Panc1 (cell line): ENCODE measurements around the gene LCORL. TPM values are rescaled to one million over a fixed set of nuclear protein-coding genes. Genes with fewer than 3 reads are reported as not detected.

ENCODE experiments used
- ATAC-seq: fragments of 200-7000 bp; cut with Tn5 transposase; 2 replicates; pipeline ENCODE4 v1.9.1; 2020; ENCODE audit warnings: mild to moderate bottlenecking, moderate library complexity
- BruUV-seq: library from RNA; stranded (reverse); fragments of 400-500 nt; replicated peaks from 2 replicates; lab custom pipeline; 2021; lab: Mats Ljungman, UMichigan
- CTCF ChIA-PET: fragments of 300-600 bp; sonication (Branson Sonifier 250); formaldehyde crosslinking; loops from one replicate; lab custom pipeline; 2022; ENCODE audit warnings: antibody characterized with exemption; lab: Charles Lee
- POLR2A ChIA-PET: fragments of 300-600 bp; sonication (Branson Sonifier 250); formaldehyde crosslinking; loops from one replicate; lab custom pipeline; 2022; ENCODE audit warnings: antibody characterized with exemption; lab: Charles Lee
- DNase-seq: peaks from one replicate; pipeline ENCODE4 v3.0.0-alpha.2; 2010; ENCODE audit warnings: low read depth, low spot score
- H3K27ac ChIP-seq: 2 replicates; pipeline ENCODE4 v1.5.1; 2011; ENCODE audit warnings: mild to moderate bottlenecking, low read length, inconsistent platforms
- H3K27me3 ChIP-seq: fragments of 200-500 bp; sonication (Bioruptor generic); 2 replicates; pipeline ENCODE4 v1.6.0; 2014; ENCODE audit warnings: low read length, inconsistent platforms; ENCODE audit not compliant: control insufficient read depth, insufficient read depth
- H3K36me3 ChIP-seq: fragments of 200-500 bp; sonication (Bioruptor generic); 2 replicates; pipeline ENCODE4 v1.5.1; 2014; ENCODE audit warnings: inconsistent platforms, mild to moderate bottlenecking, low read length, moderate library complexity; ENCODE audit not compliant: control insufficient read depth, insufficient read depth
- H3K4me1 ChIP-seq: 2 replicates; pipeline ENCODE4 v1.5.1; 2011; ENCODE audit warnings: inconsistent platforms, mild to moderate bottlenecking, low read length, moderate library complexity; ENCODE audit not compliant: control insufficient read depth, insufficient read depth
- H3K4me3 ChIP-seq, 2 experiments: 2 replicates each; pipeline ENCODE4 v1.5.1; 2011 to 2012; ENCODE audit warnings: low read depth in 2 of 2, low read length in 2 of 2, mild to moderate bottlenecking in 2 of 2, inconsistent platforms in 1 of 2, moderate library complexity in 1 of 2
- H3K9me3 ChIP-seq: fragments of 200-500 bp; sonication (Bioruptor generic); 2 replicates; pipeline ENCODE4 v1.5.1; 2014; ENCODE audit warnings: low read depth, mild to moderate bottlenecking, inconsistent platforms, low read length, moderate library complexity; ENCODE audit not compliant: control insufficient read depth, insufficient read depth
- POLR2AphosphoS5 ChIP-seq: IDR thresholded peaks from 2 replicates; pipeline ENCODE4 v1.6.1; 2012; ENCODE audit warnings: mild to moderate bottlenecking, low read depth, low read length, moderate library complexity
- REST ChIP-seq, 2 experiments: IDR thresholded peaks; 2 replicates each; pipeline ENCODE4 v1.6.1; 2011 to 2012; ENCODE audit warnings: low read depth in 2 of 2, control low read depth in 1 of 2, low read length in 1 of 2, mild to moderate bottlenecking in 1 of 2, moderate library complexity in 1 of 2; ENCODE audit not compliant: insufficient read depth in 1 of 2
- SIN3A ChIP-seq: IDR thresholded peaks from 2 replicates; pipeline ENCODE4 v1.6.1; 2012; ENCODE audit warnings: low read depth, mild to moderate bottlenecking, low read length, moderate library complexity, borderline replicate concordance; ENCODE audit not compliant: insufficient read depth
- in situ Hi-C: cut with HindIII; loops from 2 replicates; pipeline ENCODE4 v1.10.0; 2016; ENCODE audit warnings: low sequenced_read_pairs, low pct_unique_long_range_greater_than_20kb
- intact Hi-C: fragments of 100-400 bp; cut with micrococcal nuclease; formaldehyde crosslinking; loops from one replicate; pipeline ENCODE4 v1.10.0; 2022; ENCODE audit not compliant: unreplicated experiment
- total RNA-seq: library from RNA; stranded (reverse); gene quantifications from one replicate; pipeline ENCODE4 v1.2.1, GENCODE V29; 2021; ENCODE audit not compliant: unreplicated experiment

LCORL gene
- total RNA-seq, 1 experiment from 2014 or later, result 17.5 TPM

GRCh38 chr4:17794730-17795129 lies 226.8 kb downstream of the LCORL start:
- CTCF ChIA-PET, result no interaction called here

More at GRCh38 chr4:17794730-17795129, 226.8 kb downstream of the LCORL start:
- H3K27ac ChIP-seq, result no peak overlapping the region
- POLR2A ChIA-PET, result no interaction called here
- H3K4me1 ChIP-seq, result no peaks in the 10 kb centered on the region
- no peaks in the 10 kb centered on the region for H3K9me3 ChIP-seq
- TF ChIP-seq REST (IDR thresholded peaks at IDR 0.05; ENCODE audit: insufficient read depth in 1 of 2, low read depth in 2 of 2, low read length in 1 of 2) (no peak), POLR2AphosphoS5 (no peak), SIN3A (no peak)
- BruUV-seq, result no TSS peak
- ATAC-seq (no peak), DNase-seq (no peak)
- in situ Hi-C loops, result no loop called here
- intact Hi-C loops, result no loop called here
- no peaks in the 10 kb centered on the region for H3K36me3 ChIP-seq
- no peaks in the 10 kb centered on the region for H3K27me3 ChIP-seq
- no peak overlapping the region for H3K4me3 ChIP-seq

Other genes with a start within 250 kb of the LCORL start
- 0.03 TPM for gene FAM184B, start 240.1 kb downstream of the LCORL start, total RNA-seq
- 28.6 TPM for gene DCAF16, start 211.0 kb downstream of the LCORL start, total RNA-seq
- gene NCAPG, start 210.8 kb downstream of the LCORL start, total RNA-seq, result 31.0 TPM